Suprapubic skin (tissue), 4 donors: ENCODE data around the gene TNS1. TPM values are rescaled to one million over a fixed set of nuclear protein-coding genes. Genes with fewer than 3 reads are reported as not detected.

Experiments used
- DNase-seq, 2 donors: peaks; one replicate each; pipeline ENCODE4 v3.0.0-alpha.2; 2019; ENCODE audit warnings: low spot score in 2 of 2
- H3K27ac ChIP-seq: fragments of 200-600 bp; sonication (generic); one replicate; pipeline ENCODE4 v1.5.1; 2019
- H3K27me3 ChIP-seq: fragments of 200-600 bp; sonication (generic); one replicate; pipeline ENCODE4 v1.5.1; 2019
- H3K36me3 ChIP-seq: fragments of 200-600 bp; sonication (generic); one replicate; pipeline ENCODE4 v1.5.1; 2019
- H3K4me1 ChIP-seq: fragments of 200-600 bp; sonication (generic); one replicate; pipeline ENCODE4 v1.5.1; 2019
- H3K4me3 ChIP-seq: fragments of 200-600 bp; sonication (generic); one replicate; pipeline ENCODE4 v1.5.1; 2019; ENCODE audit warnings: mild to moderate bottlenecking
- H3K9me3 ChIP-seq: fragments of 200-600 bp; sonication (generic); one replicate; pipeline ENCODE4 v1.5.1; 2019
- EP300 ChIP-seq: sonication (generic); formaldehyde crosslinking; IDR thresholded peaks from one replicate; pipeline ENCODE4 v1.6.1; 2017; ENCODE audit warnings: antibody characterized with exemption
- POLR2A ChIP-seq, 2 donors: fragments of 450-650 bp; IDR thresholded peaks; one replicate each; pipeline ENCODE4 v1.6.1; 2017; ENCODE audit warnings: antibody characterized with exemption in 2 of 2, mild to moderate bottlenecking in 2 of 2, moderate library complexity in 2 of 2
- POLR2AphosphoS5 ChIP-seq, 3 donors: sonication (generic); formaldehyde crosslinking; IDR thresholded peaks; one replicate each; pipeline ENCODE4 v1.6.1; 2017; ENCODE audit warnings: antibody characterized with exemption in 3 of 3
- WGBS: methylation state at CpG from one replicate; pipeline ENCODE4 v1.1.5; 2018; 5-methylcytosine and 5-hydroxymethylcytosine counted together
- total RNA-seq, 4 donors: library from RNA; depleted of rRNA; stranded (reverse); fragments of >200 nt; gene quantifications; one replicate each; pipeline ENCODE4 v1.1.0, GENCODE V29; 2016
- TF ChIP-seq, protein P1 (sequence below), 2 donors: fragments of 200-600 bp in 1 of 2; fragments of 450-650 bp in 1 of 2; sonication (generic) in 1 of 2; IDR thresholded peaks; one replicate each; pipeline ENCODE4 v1.5.1; 2016 to 2019; ENCODE audit warnings: antibody characterized with exemption in 2 of 2, mild to moderate bottlenecking in 1 of 2, moderate library complexity in 1 of 2

TNS1 gene
- total RNA-seq, 4 donors from 2014 or later: 64.1 to 145 (median 99.5) TPM

DNA sequence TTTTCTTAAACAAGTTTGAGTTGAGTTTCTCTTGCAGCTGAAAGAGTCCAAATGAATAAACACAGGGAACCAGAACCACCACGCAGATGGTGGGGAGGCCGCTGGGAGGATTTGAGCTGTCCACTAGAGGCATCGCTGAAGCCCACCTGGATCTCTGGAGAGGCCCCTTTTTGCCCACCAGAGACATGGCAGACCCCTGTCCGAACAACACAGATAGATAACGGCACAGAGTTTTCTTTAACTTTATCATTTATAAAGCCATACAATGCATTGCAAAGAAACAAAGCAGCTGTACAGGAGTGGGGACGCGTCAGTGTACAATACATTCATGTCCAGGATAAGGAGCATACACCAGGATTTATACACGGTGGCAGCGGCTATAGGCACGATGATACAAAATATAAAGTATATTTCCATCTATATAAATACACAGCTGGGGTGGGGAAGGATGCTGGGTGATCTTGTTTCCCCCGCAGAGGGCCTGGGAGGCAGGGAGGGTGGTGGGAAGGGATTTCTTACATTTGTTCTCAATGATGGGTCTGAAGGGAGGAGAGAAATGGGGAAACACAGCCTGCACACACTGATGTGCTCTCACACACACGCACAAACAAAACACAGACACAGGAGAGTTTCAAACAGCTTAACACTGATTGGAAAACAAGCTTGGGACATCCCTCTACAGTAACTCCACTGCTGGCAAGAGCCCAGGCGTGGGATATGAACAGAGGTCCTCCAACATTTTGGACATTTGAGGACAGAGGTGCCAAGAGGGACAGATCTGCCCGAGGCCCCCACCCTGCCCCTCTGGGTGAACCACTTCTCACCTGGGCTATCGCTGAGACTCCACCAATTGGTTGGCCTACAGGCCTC lies 203.0 kb downstream of the TNS1 start:
- H3K27ac ChIP-seq: no peak overlapping the region
- TF ChIP-seq EP300 (no peak), POLR2A (IDR thresholded peaks at IDR 0.05) (no peak), POLR2AphosphoS5 (IDR thresholded peaks at IDR 0.05) (no peak)
- TF ChIP-seq, protein P1, sequence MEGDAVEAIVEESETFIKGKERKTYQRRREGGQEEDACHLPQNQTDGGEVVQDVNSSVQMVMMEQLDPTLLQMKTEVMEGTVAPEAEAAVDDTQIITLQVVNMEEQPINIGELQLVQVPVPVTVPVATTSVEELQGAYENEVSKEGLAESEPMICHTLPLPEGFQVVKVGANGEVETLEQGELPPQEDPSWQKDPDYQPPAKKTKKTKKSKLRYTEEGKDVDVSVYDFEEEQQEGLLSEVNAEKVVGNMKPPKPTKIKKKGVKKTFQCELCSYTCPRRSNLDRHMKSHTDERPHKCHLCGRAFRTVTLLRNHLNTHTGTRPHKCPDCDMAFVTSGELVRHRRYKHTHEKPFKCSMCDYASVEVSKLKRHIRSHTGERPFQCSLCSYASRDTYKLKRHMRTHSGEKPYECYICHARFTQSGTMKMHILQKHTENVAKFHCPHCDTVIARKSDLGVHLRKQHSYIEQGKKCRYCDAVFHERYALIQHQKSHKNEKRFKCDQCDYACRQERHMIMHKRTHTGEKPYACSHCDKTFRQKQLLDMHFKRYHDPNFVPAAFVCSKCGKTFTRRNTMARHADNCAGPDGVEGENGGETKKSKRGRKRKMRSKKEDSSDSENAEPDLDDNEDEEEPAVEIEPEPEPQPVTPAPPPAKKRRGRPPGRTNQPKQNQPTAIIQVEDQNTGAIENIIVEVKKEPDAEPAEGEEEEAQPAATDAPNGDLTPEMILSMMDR (IDR thresholded peaks at IDR 0.05): no peak
- H3K9me3 ChIP-seq: no peaks in the 10 kb centered on the region
- peaks cover 30% of the 10 kb centered on the region for H3K36me3 ChIP-seq
- H3K27me3 ChIP-seq: no peaks in the 10 kb centered on the region
- no peak overlapping the region for H3K4me3 ChIP-seq
- DNase-seq: peak; percentile 61 to 63
- peaks cover 13% of the 10 kb centered on the region for H3K4me1 ChIP-seq
- WGBS: 87% methylated on average over 15 of the region's 15 CpGs

DNA sequence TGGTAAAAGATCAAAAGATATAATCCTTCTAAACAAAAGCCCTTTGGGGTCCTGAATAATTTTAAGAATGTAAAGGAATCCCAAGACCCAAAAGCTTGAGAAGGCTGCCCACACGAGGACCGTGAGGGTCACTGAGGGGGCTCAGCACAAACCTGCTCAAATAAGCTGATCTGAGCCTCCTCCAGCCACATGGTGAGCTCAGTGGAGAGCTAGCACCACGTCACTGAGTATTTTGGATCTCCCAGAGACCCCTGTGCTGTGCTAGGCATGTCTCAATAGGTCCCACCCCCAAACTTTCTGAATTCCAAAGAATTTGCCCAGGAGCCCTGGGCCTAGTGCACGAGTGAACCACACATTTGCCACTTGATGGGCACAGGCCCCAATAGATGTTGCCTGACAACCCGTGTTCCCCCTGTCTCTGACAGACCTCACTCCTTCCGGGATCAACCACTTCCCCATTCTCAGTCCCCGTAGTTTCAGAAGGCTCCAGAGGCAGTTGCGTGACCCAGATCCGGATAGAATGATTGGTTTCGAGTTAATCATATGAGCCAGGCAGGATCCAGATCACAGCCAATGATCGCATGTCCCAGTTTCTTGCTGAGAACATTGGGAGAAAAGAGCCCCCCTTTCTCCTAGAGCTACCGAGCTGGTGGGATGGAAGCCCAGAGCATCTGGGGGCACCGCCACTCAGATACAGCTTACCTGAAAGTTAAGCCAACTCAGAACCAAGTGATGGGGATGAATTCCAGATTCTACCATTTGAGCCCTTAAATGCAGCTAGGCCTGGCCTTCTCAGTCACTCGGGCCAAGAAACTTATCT lies 203.8 kb downstream of the TNS1 start:
- Histone ChIP-seq H3K36me3 (peaks cover 22% of the 10 kb centered on the region), H3K27ac (no peak overlapping the region), H3K27me3 (no peaks in the 10 kb centered on the region), H3K4me3 (no peak overlapping the region), H3K4me1 (peaks cover 16% of the 10 kb centered on the region), H3K9me3 (no peaks in the 10 kb centered on the region)
- peak; percentile 63 to 69 for DNase-seq
- no peak for TF ChIP-seq POLR2AphosphoS5 (IDR thresholded peaks at IDR 0.05)
- TF ChIP-seq, protein P1 (IDR thresholded peaks at IDR 0.05): no peak
- no peak for TF ChIP-seq POLR2A (IDR thresholded peaks at IDR 0.05)
- TF ChIP-seq EP300: no peak
- 84% methylated on average over 13 of the region's 14 CpGs for WGBS

DNA sequence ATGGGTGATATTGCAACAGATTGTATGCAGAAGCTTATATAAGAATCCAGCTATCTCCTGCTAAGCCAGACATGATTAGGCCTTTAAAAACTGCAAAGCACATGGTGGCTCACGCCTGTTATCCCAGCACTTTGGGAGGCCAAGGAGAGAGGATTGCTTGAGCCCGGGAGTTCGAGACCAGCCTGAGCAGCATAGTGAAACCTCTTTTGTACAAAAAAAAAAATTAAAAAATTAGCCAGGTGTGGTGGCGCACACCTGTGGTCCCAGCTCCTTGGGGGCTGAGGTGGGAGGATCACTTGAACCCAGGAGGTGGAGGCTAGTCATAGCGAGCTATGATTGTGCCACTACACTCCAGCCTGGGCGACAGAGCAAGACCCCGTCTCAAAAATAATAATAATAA lies 204.6 kb downstream of the TNS1 start:
- no peak overlapping the region for H3K27ac ChIP-seq
- TF ChIP-seq EP300 (no peak), POLR2A (IDR thresholded peaks at IDR 0.05) (no peak), POLR2AphosphoS5 (IDR thresholded peaks at IDR 0.05) (no peak)
- TF ChIP-seq, protein P1 (IDR thresholded peaks at IDR 0.05): no peak
- H3K4me3 ChIP-seq: no peak overlapping the region
- H3K9me3 ChIP-seq: no peaks in the 10 kb centered on the region
- H3K4me1 ChIP-seq: peaks cover 20% of the 10 kb centered on the region
- H3K36me3 ChIP-seq: peaks cover 19% of the 10 kb centered on the region
- 97% methylated on average over 7 of the region's 7 CpGs for WGBS
- no peaks in the 10 kb centered on the region for H3K27me3 ChIP-seq
- peak; percentile 28 to 43 for DNase-seq

DNA sequence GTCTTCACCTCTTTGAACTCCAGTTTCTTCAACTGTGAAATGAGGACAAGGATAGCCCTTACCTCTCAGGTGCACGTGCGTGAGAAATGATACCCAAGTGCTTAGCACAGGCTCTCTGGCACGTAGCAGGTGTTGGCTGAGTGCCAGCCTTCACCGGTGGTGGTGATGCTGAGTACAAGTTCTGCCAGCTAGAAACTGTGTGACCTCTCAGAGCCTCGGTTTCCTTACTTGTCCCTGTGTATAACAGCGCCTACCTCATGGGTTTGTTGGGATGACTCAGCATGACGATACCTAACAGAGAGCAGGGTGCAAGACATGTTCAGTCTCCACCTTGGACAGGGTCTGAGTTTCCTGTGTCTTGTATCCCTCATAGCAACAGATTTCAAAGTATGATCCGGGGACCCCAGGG lies 205.1 kb downstream of the TNS1 start:
- Histone ChIP-seq H3K36me3 (peaks cover 14% of the 10 kb centered on the region), H3K4me3 (no peak overlapping the region), H3K27ac (no peak overlapping the region), H3K27me3 (no peaks in the 10 kb centered on the region), H3K4me1 (peaks cover 20% of the 10 kb centered on the region), H3K9me3 (no peaks in the 10 kb centered on the region)
- no peak for TF ChIP-seq POLR2AphosphoS5 (IDR thresholded peaks at IDR 0.05)
- no peak for TF ChIP-seq EP300
- DNase-seq: peak; percentile 73 to 76
- WGBS: 60% methylated on average over 8 of the region's 8 CpGs

DNA sequence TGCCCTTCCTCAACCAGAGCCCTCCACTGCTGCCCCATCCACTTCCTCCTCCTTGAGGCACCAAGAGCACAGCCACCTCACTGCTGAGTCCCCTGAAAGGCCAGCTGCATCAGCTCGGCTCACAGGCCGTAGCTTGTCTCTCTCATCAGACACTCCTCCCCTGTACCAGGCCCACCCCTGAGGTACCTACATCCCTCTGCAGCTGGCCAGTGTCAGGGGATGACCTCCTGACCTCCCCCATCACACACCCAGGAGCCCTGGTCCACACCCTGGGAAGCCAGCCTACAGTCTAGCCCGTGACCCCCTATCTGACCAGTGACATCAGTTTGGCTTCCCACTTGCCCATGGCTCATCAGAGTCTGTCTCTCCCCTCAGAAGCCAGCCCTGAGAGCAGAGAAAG lies 205.6 kb downstream of the TNS1 start:
- DNase-seq: peak in 1 of 2 donors; percentile 61
- Histone ChIP-seq H3K36me3 (peaks cover 10% of the 10 kb centered on the region), H3K4me1 (peaks cover 20% of the 10 kb centered on the region), H3K27ac (no peak overlapping the region), H3K27me3 (no peaks in the 10 kb centered on the region), H3K9me3 (no peaks in the 10 kb centered on the region), H3K4me3 (no peak overlapping the region)
- WGBS: 38% methylated on average over 3 of the region's 3 CpGs
- TF ChIP-seq, protein P1 (IDR thresholded peaks at IDR 0.05): no peak
- TF ChIP-seq EP300 (no peak), POLR2AphosphoS5 (IDR thresholded peaks at IDR 0.05) (no peak), POLR2A (IDR thresholded peaks at IDR 0.05) (no peak)
